GM04504 (cell line): ENCODE data around the gene PLCL1.

Experiments
- DNase-seq: peaks from one replicate; pipeline ENCODE4 v3.0.0-alpha.2; 2012; ENCODE audit warnings: low read depth

Gene PLCL1

DNA sequence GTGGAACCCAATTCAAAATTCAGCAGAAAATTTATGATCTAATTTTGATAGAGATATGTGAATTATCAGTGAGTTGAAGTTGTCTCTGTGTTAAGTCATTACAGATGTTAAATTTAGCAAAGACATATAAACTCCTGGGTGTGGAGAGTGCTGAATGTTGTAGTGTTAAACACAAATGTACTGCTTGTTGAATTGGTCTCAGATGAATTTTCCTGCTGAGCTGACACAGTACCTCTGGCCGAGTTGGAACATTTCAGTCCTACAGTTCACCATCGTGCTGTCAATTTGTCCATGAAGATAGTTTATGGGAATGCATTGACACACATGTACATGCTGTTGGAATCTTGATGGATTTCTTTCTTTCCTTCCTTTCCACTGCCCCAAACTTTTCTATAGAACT is 255.9 kb downstream of the PLCL1 start:
- no peak for DNase-seq

DNA sequence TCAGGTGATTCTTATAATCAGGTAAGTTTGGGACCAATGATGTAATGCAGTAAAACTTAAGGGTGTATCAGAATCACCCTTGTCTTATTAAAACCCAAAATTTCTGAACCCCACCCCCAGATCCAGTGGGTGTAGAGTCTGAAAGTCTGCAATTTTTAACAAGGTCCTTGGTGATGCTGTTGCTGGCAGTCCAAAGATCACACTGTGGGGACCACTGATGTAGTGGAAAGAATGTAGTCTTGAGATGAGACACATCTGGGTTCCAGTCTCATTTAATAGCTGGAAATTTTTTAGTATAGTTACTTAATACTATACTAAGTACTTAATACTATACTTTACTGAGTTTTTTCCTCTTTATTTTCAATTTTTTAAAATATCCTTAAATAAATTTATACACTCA is 258.4 kb downstream of the PLCL1 start:
- DNase-seq: no peak

DNA sequence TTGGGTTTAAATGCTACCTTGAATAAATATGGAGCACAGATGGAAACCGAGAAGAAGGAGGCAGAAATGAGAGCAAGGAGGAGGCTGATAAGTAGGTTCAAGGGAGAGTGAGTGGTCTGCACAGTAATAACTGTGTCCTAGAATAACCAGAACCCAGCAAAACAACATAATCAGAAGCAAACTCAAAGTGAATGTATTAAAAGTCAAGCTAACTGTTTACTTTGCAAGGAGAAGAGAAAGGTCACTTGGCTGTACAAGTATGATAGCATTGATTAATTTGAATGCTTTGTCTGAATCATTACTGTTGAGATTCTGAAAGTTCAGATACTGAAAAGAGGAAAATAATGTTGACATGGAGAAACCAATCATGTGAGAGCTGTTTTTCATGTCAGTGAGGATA is 258.8 kb downstream of the PLCL1 start:
- no peak for DNase-seq

DNA sequence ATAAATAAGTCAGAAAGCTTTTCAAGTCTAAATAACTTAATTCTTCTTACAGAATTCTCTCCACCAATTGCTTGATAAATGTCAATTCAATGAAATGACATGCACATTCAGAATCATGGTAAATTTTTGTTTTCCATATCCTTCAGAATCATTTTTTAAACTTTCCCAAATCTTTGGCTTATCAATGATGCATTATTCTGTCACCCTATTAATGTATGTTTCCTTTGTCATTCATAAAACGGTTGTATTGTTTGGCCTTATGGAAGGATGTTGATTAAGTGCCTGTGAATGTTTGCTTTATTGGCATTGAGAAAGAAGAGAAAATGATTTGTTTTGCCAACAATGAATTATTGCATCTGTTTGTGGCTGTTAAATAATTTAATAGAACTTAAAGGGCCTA is 260.9 kb downstream of the PLCL1 start:
- no peak for DNase-seq

DNA sequence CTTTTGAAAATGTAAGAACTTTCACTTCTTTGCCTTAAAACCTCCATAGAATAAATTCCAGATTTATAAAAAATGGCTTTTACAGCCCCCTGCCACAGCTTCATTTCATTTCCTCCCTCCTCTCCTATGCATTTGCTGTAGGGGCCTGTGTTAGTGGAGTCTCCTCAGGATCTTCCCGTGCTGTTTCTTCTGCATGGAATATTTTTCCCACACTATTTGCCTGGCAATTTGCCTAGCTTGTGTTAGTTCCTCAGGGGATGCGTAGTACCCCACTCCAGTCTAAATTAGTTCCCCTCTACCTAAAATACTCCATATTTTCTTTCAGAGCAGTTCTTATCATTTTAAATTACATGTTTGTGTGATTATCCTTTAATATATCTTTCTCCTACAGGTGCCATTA is 262.2 kb downstream of the PLCL1 start:
- no peak for DNase-seq

DNA sequence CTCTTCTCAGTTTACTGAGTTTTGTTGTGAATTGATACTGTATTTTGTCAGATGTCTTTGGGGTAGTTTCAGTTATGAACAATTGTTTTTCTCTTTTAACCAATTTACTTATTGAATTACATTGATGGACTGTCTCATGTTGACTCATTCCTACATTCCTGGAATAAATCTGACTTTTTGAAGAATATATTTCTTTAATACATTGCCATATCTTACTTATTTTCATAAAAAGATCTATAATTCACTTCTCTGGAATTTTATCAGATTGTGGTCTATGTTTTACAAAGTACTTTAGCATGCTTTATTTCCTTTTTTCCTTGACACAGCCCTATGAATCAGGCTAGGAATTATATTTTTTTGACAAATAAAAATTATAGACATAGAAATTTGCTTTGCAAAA is 268.3 kb downstream of the PLCL1 start:
- DNase-seq: no peak

DNA sequence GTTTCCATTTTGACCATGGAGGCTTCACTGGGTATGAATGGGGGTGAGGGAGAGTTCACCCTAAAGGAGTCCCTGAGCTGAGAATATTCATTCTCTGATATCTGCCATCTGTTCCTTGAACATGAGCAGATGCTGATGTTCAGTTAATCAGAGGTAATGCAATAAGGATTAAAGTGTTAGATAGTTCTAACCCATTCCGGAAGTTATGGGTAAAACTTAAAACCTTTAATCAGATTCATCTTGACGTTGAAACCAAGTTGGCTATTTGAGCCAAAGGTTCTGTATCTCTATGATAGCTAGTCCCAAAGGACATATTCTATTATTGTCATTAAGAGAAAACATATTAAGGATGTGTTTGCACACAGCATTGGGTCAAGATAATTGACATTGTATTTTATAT is 268.9 kb downstream of the PLCL1 start:
- no peak for DNase-seq

DNA sequence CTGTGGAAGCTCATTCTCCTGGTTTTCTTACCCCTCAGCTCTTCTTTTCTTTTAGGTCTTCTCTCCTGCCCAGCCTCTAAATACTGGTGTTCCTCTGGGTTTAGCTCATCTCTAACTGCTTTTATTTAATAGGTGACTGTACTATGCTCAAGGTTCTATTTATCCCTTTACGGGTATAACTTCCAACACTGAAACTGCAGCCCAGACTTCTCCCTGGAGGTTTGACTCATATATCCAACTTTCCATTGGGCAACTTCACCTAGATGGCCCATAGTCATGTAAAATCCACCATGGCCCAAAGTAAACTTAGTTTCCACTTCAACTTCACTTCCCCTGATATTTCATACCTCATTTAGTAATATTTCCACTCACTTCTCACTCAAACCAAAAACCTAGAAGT is 273.1 kb downstream of the PLCL1 start:
- DNase-seq: no peak

DNA sequence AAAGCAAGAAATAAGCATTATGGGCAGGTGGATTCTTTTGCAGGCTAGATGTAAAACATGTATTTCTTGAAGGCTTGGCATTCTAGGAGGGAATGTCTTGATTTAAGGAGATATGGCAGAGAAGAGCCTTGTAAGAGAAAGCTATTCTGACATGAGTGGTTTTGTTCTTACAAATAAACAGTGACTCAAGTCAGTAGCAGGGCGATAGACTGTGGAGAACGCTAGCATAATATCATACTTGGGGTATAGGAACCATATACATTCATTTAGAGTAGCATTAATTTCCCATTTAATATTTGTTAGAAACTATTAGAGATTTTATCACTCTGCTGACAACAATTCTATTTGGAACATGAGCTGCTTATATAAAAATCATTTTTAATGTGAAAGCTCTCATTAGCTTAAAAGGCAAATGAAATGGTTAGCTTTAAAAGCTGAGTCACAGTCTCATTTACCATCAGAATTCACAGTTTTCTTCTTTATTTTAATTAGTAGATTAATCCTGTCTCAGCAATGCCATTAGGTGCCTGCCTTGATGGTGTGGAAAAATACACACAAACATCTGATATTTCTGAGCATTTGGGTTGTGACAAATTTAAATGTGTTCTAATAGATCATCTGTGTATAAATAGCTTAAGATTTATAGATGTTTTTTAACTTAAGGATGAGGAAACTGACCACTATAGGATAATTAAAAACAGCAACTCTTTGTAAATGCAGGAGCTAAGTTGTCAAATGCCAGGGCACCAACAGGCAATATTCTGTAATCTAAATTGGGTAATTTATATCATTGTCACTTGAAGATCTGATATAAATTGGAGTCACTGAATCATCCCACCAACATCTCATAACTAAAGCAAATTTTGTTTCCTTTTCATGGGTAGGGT is 276.7 kb downstream of the PLCL1 start:
- DNase-seq: no peak

DNA sequence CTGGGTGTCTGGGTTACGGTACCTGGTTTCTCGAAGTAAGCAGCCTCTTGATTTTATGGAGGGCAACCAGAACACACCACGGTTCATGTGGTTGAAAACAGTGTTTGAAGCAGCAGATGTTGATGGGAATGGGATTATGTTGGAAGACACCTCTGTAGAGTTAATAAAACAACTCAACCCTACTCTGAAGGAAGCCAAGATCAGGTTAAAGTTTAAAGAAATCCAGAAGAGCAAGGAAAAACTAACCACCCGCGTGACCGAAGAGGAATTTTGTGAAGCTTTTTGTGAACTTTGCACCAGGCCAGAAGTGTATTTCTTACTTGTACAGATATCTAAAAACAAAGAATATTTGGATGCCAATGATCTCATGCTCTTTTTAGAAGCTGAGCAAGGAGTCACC is 279.8 kb downstream of the PLCL1 start:
- DNase-seq: no peak

DNA sequence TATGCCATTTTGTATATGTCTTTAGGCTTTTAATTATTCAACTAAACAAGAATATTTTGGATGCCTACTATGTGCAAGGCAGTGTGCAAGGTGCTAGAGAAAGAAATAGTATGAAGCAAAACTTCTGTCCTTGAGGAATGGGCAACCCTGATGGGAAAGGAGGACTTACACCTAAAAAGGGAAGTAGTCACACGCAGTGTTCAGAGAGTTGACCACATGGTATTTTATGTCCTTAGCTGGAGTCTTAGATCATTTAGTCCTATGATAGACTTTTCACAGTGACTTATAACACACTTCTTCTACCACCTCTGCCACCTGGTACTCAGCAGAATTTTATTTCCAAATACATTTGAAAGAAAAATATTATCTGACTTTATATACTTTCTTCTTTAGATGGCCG is 291.6 kb downstream of the PLCL1 start:
- no peak for DNase-seq

DNA sequence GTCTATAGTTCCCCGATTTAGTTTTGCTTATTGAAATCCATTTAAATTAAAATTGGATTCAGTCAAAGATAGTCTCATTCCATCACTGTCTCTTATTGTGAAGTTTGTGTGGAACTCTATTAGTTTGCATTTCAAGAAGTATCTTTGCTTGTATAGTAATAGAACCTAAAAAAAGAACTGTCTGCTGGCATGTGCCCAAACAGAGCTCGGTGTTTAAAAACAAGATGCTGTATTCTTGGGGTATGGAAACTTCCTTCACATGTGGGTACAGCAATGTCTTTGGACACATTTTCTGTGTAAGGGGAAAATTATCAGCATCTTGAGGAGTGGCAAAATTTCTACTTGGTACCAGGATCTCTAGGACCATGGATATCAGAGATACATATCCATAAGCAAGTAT is 292.6 kb downstream of the PLCL1 start:
- DNase-seq: no peak

DNA sequence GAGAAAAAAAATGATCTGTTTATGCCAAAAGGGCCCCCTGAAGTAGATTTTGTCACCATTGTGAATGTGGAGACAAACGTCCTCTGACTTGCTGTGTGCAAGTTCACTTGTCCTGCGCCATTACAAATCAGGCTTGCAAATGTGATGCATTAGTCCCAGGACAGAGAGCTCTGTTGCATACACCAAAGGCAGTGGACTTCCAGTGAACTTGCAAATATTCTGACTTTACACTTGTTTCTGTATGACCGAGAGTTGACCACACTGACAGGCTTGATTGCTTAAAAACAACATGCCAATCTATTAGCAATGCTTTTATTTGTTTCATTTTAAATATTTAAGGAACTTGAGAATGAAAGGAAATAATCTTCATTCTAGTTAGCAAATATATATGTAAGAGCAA is 293.2 kb downstream of the PLCL1 start:
- DNase-seq: no peak

DNA sequence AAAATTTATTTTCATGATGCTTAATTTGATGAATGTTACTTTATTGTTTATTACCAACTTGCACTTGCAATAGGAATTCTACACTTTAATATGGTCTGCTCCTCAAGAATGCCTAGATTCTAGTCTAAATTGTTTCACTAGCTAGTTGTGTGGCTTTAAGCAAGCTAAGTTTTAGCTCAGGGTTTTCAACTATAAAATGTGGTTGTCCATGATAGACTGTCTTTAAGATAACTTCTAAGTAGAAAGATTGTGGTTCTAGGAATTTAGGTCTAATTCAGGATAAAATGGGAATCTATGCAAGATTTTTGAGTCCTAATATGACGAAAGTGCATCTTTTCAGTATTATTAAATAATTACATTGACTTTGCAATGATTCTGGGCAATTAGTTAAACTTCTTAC is 294.0 kb downstream of the PLCL1 start:
- DNase-seq: no peak

DNA sequence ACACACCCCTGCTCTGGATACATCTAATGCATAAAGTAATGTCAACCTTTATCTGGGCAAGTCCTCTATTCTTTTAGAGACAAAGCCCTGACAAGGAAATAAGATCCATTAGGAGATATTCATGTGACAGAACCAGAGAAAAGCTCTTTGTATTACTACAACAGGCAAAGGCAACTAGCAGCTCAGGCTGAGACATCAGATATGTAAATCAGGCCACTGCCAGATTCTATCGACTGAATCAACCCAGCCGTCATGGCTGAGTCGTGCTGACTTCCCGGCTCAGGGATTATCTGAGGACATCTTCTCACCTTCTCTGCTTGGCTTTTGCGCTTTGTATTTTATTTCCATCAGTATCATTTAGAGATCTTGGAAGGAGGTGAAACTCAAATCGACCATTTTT is 294.5 kb downstream of the PLCL1 start:
- no peak for DNase-seq

DNA sequence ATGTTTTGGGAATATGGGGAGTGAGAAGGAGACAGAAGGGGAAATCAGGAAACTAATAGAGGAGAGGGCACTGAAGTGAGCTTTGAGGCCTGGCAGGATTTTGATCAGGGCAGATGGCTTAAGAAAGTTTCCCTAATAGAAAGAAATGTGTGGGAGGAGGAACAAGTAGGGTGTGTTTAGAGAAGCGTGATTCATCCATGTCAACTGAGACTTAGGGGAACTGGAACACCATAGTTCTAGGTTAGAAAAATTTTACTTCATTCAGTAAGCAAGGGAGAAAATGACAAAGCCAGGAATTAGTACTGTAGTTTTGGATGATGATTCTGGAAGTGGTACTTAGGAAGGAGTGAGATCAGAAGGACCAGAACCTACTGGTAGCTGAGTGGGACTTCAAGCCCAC is 296.0 kb downstream of the PLCL1 start:
- no peak for DNase-seq

DNA sequence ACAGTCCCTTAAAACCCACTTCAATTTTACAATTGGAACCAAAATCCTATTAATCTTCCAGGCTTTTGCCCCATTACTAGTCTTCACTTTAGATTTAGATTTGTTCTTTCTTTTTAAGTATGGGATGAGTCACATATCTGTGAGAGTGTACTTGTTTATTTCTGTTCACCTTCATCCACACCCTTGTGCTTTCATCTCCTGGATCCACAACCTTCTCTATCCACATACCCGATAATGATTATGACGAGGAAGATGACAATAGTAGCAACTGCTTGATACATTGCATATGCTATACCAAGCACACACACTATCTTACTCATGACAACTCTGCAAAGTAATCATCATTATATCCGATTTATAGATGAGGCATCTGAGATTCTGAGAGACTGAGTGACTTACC is 297.3 kb downstream of the PLCL1 start:
- DNase-seq: no peak

DNA sequence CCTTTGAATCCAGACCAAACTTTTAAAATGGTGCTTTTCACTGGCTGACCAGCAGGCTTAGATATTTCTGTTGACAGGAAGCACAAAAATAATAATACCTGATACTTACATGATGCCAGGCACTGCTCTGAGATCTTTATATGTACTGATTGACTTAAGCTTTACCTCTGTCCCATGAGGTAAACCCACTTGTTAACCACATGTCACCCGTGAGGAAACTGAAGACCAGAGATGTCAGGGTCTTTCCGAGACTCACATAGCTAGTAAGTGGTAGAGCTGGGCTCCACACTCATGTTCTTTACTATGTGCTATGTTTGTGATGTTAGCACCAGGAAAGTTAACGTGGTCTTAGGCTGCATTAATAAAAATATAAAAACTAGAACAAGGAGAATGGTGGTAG is 297.7 kb downstream of the PLCL1 start:
- DNase-seq: no peak

DNA sequence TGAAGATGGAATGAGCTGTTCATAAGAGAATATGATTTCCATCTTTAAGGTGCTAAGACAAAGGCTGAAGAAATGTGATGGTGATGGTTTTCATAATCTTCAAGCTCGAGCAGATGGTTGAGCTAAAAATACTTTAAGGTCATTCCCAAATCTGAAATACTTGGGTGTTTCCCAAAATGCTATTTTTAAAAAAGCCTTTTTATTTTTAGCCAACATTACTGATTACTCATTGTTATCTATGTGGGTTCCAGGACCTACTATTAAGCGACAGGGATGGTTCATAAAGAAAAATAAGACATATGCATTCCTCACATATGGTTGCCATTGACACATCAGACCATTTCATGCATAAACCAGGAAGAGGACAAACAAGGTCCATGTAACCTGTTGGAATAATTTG is 298.5 kb downstream of the PLCL1 start:
- no peak for DNase-seq

DNA sequence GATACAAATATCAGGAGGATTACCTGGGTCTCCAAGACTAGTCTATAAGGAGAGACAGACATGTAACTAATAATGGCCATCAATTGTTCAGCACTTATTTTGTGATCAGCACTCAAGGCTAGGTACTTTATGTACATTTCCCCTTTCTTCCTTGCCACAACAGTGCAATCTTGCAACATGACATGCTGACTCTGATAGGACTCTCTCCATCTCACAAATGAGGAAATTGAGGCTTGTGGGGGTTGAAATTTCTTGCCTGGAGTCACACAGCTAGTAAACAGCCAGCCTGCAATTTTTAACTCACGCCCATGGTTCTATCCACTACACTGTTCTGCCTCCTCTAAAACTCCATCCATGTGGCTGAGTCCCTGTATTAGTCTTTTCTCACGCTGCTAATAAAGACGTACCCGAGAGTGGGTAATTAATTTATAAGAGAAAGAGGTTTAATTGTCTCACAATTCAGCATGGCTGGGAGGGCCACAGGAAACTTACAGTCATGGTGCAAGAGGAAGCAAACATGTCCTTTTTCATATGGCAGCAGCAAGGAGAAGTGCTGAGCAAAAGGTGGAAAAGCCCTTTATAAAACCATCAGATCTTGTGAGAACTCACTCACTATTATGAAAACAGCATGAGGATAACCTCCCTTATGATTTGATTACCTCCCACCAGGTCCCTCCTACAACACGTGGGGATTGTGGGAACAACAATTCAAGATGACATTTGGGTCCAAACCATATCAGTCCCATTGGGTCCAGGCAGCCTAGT is 302.4 kb downstream of the PLCL1 start:
- no peak for DNase-seq

DNA sequence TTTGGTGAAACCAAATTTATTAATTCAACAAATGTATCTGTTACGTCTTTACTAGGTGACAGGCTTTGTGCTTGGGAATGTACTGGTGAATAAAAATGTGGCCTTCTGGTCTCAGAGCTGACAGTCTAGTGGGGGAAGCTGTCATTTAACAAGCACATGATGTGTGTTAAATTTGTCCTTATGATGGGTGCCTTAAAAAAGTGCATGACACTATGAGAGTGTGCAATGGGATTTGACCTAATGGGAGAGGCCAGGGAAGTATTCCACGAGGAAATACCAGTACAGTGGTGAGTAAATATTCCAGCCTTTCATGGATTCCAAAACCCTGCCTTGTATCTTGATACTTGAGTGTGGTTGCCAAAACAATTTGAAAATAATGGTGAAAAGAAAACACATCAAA is 308.9 kb downstream of the PLCL1 start:
- DNase-seq: no peak

DNA sequence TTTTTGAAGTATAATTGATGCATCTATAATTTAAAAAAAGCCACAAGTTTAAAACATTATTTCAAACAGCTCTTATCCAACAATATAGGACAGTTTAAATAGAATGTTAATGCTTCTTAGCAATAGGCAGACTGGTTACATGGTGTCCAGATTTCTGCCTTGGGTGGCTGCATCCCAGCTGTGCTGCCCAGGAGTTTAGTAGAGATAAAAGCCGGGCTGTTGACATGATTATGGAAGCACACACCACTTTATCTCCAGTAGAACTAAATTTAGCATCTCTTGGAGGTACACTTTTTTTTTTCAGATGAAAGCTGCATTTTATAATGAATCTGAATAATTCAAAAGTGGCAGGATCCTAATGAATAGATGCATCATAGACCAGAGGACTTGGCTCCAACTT is 309.7 kb downstream of the PLCL1 start:
- no peak for DNase-seq

DNA sequence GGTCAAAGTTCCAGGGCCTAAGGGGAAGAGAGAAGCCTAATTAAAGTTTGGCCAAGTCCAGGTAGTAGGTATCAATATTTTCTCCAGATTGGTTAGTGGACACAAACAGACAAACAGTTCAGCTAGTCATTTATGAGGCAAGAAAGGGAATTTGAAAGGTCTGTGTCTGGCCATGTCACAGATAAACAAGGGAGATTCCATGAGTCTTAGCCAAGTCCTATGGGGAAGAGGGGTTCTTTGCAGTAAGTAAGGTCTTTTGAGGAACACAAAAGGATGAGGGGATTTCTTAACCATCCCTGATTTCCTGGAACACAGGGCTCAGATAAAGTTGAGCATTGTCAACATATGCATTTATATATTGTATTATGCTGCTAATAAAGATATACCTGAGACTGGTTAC is 310.8 kb downstream of the PLCL1 start:
- DNase-seq: no peak

DNA sequence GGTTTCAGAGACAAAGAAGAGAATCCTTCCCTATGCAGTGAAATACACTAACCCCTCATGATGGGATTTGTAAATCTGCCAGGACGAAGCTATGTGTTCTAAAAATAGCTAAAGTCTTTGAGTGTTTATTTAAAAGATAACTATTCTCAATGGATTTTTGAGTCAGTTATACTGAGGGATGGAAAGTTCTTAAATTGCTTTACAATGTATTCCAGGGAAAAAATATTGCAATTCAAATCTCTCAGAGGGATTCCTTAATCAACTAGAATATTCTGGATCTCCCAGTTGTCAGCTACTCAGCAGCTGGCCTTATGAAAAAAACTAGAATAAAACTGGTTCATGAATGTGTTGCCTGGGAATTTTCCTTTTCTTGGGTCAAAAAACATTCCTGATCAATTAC is 312.4 kb downstream of the PLCL1 start:
- no peak for DNase-seq
